IMR-90 (cell line): ENCODE results near the gene PCARE. TPM values are rescaled to one million over a fixed set of nuclear protein-coding genes. Genes with fewer than 3 reads are reported as not detected.

ENCODE experiments used
- ATAC-seq: fragments of 200-7000 bp; cut with Tn5 transposase; 2 replicates; pipeline ENCODE4 v1.9.1; 2020; ENCODE audit warnings: low read depth, mild to moderate bottlenecking, moderate library complexity
- BruUV-seq: library from RNA; stranded (reverse); fragments of 400-500 nt; replicated peaks from 2 replicates; lab custom pipeline; 2021; lab: Mats Ljungman, UMichigan
- CTCF ChIA-PET: fragments of 300-600 bp; formaldehyde crosslinking; extraction: SDS; loops from one replicate; lab custom pipeline; 2021; ENCODE audit warnings: antibody characterized with exemption; lab: Yijun Ruan, JAX
- POLR2A ChIA-PET: fragments of 300-600 bp; sonication (Branson Sonifier 250); formaldehyde crosslinking; loops from one replicate; lab custom pipeline; 2022; ENCODE audit warnings: antibody characterized with exemption; ENCODE audit not compliant: unreplicated experiment; lab: Charles Lee
- DNase-seq: peaks from one replicate; pipeline ENCODE4 v3.0.0; 2013
- H2AFZ ChIP-seq: replicated peaks from 2 replicates; pipeline ENCODE3; 2013; ENCODE audit warnings: low read length, mild to moderate bottlenecking; ENCODE audit not compliant: poor library complexity
- H2AK5ac ChIP-seq: 2 replicates; pipeline ENCODE4 v1.6.1; 2013; ENCODE audit warnings: low read depth, low read length, inconsistent platforms
- H2AK9ac ChIP-seq: replicated peaks from 2 replicates; pipeline ENCODE3; 2013; ENCODE audit warnings: mild to moderate bottlenecking, low read depth, low read length, moderate library complexity; ENCODE audit not compliant: poor library complexity
- H2BK120ac ChIP-seq: 2 replicates; pipeline ENCODE4 v1.6.1; 2013; ENCODE audit warnings: low read depth, low read length, inconsistent platforms
- H2BK15ac ChIP-seq: 3 replicates; pipeline ENCODE4 v1.6.1; 2013; ENCODE audit warnings: low read depth, low read length, inconsistent platforms
- H2BK20ac ChIP-seq: 2 replicates; pipeline ENCODE4 v1.6.1; 2013; ENCODE audit warnings: low read depth, mild to moderate bottlenecking, inconsistent platforms, low read length, moderate library complexity
- H2BK5ac ChIP-seq: 2 replicates; pipeline ENCODE4 v1.6.1; 2013; ENCODE audit warnings: mild to moderate bottlenecking, low read depth, low read length, inconsistent platforms; ENCODE audit not compliant: poor library complexity, severe bottlenecking
- H3K14ac ChIP-seq: replicated peaks from 2 replicates; pipeline ENCODE4 v1.6.1; 2013; ENCODE audit warnings: low read depth, low read length, inconsistent platforms
- H3K18ac ChIP-seq: 2 replicates; pipeline ENCODE4 v1.6.1; 2013; ENCODE audit warnings: low read depth, low read length, control low read depth
- H3K23ac ChIP-seq: 2 replicates; pipeline ENCODE4 v1.6.1; 2013; ENCODE audit warnings: low read depth, low read length, inconsistent platforms
- H3K27ac ChIP-seq: 2 replicates; pipeline ENCODE4 v1.5.1; 2013; ENCODE audit warnings: mild to moderate bottlenecking, control low read depth, low read length; ENCODE audit not compliant: insufficient read depth
- H3K27me3 ChIP-seq: 2 replicates; pipeline ENCODE4 v1.6.1; 2013; ENCODE audit warnings: low read length; ENCODE audit not compliant: control insufficient read depth, insufficient read depth
- H3K36me3 ChIP-seq: 2 replicates; pipeline ENCODE4 v1.6.1; 2013; ENCODE audit warnings: low read length, mixed read lengths; ENCODE audit not compliant: control insufficient read depth, insufficient read depth
- H3K4ac ChIP-seq: 2 replicates; pipeline ENCODE4 v1.6.1; 2013; ENCODE audit warnings: low read depth, low read length, inconsistent platforms
- H3K4me1 ChIP-seq: 2 replicates; pipeline ENCODE4 v1.6.1; 2013; ENCODE audit warnings: low read length, mixed read lengths; ENCODE audit not compliant: control insufficient read depth, insufficient read depth
- H3K4me2 ChIP-seq: 2 replicates; pipeline ENCODE4 v1.6.1; 2013; ENCODE audit warnings: low read depth, mild to moderate bottlenecking, control low read depth, low read length, moderate library complexity
- H3K4me3 ChIP-seq: 2 replicates; pipeline ENCODE4 v1.5.1; 2013; ENCODE audit warnings: low read depth, mild to moderate bottlenecking, control low read depth, low read length, moderate library complexity; ENCODE audit not compliant: insufficient read depth
- H3K56ac ChIP-seq: 2 replicates; pipeline ENCODE4 v1.6.1; 2013; ENCODE audit warnings: low read length, inconsistent platforms; ENCODE audit not compliant: insufficient read depth; ENCODE audit errors: extremely low read depth
- H3K79me1 ChIP-seq, 2 experiments: 2 replicates each; pipeline ENCODE4 v1.6.1; 2013; ENCODE audit warnings: low read length in 2 of 2, inconsistent platforms in 1 of 2, low read depth in 1 of 2
- H3K9ac ChIP-seq: 2 replicates; pipeline ENCODE4 v1.6.1; 2013; ENCODE audit warnings: low read depth, low read length, control low read depth
- H3K9me1 ChIP-seq: 2 replicates; pipeline ENCODE4 v1.6.1; 2013; ENCODE audit warnings: low read length, inconsistent platforms; ENCODE audit not compliant: insufficient read depth
- H3K9me3 ChIP-seq: 2 replicates; pipeline ENCODE4 v1.6.1; 2013; ENCODE audit warnings: low read length; ENCODE audit not compliant: control insufficient read depth, insufficient read depth
- H4K20me1 ChIP-seq: 2 replicates; pipeline ENCODE4 v1.6.1; 2013; ENCODE audit warnings: low read length, inconsistent platforms; ENCODE audit not compliant: insufficient read depth
- H4K5ac ChIP-seq: 2 replicates; pipeline ENCODE4 v1.6.1; 2013; ENCODE audit warnings: mild to moderate bottlenecking, low read depth, low read length, control low read depth
- H4K8ac ChIP-seq, 2 experiments: 2 replicates each; pipeline ENCODE4 v1.6.1; 2013; ENCODE audit warnings: low read depth in 2 of 2, low read length in 2 of 2, control low read depth in 1 of 2, inconsistent platforms in 1 of 2
- H4K91ac ChIP-seq: 2 replicates; pipeline ENCODE4 v1.6.1; 2013; ENCODE audit warnings: low read depth, low read length, inconsistent platforms; ENCODE audit not compliant: insufficient read depth
- BHLHE40 ChIP-seq: fragments of 150-350 bp; IDR thresholded peaks from 2 replicates; pipeline ENCODE4 v1.6.1; 2016; ENCODE audit warnings: mild to moderate bottlenecking, low read depth, low read length
- CEBPB ChIP-seq: IDR thresholded peaks from 2 replicates; pipeline ENCODE4 v1.6.1; 2012; ENCODE audit warnings: low read depth, low read length, improper control_type of control experiment
- ELK1 ChIP-seq: fragments of 150-350 bp; IDR thresholded peaks from 2 replicates; pipeline ENCODE4 v1.6.1; 2016; ENCODE audit warnings: low read depth, mild to moderate bottlenecking, low read length, moderate library complexity, borderline replicate concordance
- MAFK ChIP-seq: IDR thresholded peaks from 2 replicates; pipeline ENCODE4 v1.6.1; 2012; ENCODE audit warnings: low read depth, low read length, improper control_type of control experiment
- MAZ ChIP-seq: IDR thresholded peaks from 2 replicates; pipeline ENCODE4 v1.6.1; 2012; ENCODE audit warnings: low read depth, mild to moderate bottlenecking, low read length, improper control_type of control experiment, moderate library complexity, borderline replicate concordance
- WGBS, 2 experiments: methylation state at CpG; one replicate each; pipeline versions ENCODE4 v1.1.5 to v1.1.7; 2013; ENCODE audit warnings: missing lambda C conversion rate in 2 of 2; ENCODE audit not compliant: insufficient read length in 1 of 2; ENCODE audit errors: extremely low coverage in 2 of 2; 5-methylcytosine and 5-hydroxymethylcytosine counted together
- dilution Hi-C: fragments of 300-500 bp; cut with HindIII; formaldehyde crosslinking; loops from one replicate; pipeline ENCODE4 v1.14.3; 2018; ENCODE audit warnings: low sequenced_read_pairs; ENCODE audit not compliant: unreplicated experiment
- in situ Hi-C: fragments of 300-500 bp; cut with MboI; formaldehyde crosslinking; loops from 3 replicates; pipeline ENCODE4 v1.14.3; 2019; ENCODE audit warnings: low sequenced_read_pairs, inconsistent platforms, mixed read lengths
- intact Hi-C: fragments of 100-400 bp; cut with micrococcal nuclease; formaldehyde crosslinking; loops from 2 replicates; pipeline ENCODE4 v1.10.0; 2022
- polyA plus RNA-seq, 3 experiments: library from polyadenylated mRNA; depleted of rRNA; stranded (reverse); fragments of >200 nt; gene quantifications; 2 replicates each; pipeline ENCODE4 v1.2.3, GENCODE V29; 2012; ENCODE audit warnings: low replicate concordance in 1 of 3
- total RNA-seq: library from RNA; depleted of rRNA; stranded (reverse); fragments of >200 nt; gene quantifications from 2 replicates; pipeline ENCODE4 v1.2.3, GENCODE V29; 2012
- TF ChIP-seq, protein P1 (sequence below): fragments of 150-350 bp; IDR thresholded peaks from 2 replicates; pipeline ENCODE4 v1.6.1; 2017; ENCODE audit warnings: mild to moderate bottlenecking, antibody characterized with exemption, low read length, low read depth

Gene PCARE
- total and polyA plus RNA-seq, 2 of the 4 experiments (the other 2 are of a cell fraction), result not detected

DNA sequence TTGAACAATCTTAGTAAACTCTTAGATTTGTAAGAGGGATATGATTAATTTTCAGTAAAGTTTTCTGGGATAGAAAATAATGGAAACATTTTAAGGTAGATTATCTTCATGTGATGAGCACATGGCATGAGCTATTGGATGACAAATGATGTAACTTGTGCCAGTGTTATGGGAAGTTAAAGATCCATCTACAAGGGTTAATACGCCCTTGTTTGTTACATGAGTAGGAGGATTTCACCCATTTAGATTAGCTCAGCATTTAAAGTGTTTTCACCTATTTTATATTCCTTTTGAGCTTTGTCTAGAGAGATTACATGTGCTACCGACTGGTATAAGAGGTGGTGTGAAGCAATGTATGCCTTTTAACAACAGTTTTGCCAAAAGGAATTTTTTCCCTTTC is 46.5 kb upstream of the PCARE start:
- Histone ChIP-seq H3K4me1 (peaks cover 15% of the 10 kb centered on the region), H3K9me3 (peaks cover 7% of the 10 kb centered on the region), H3K18ac (no peak overlapping the region), H3K4me3 (no peak overlapping the region), H2BK5ac (no peak overlapping the region), H2BK15ac (no peak overlapping the region), H3K56ac (no peak overlapping the region), H2AFZ (no peak overlapping the region), H3K27ac (no peak overlapping the region), H3K36me3 (peaks cover 9% of the 10 kb centered on the region), H2AK9ac (no peak overlapping the region), H2BK120ac (no peak overlapping the region), H3K27me3 (no peaks in the 10 kb centered on the region), H3K23ac (peak overlapping the region; percentile 10; the same call in 1 of the 2 replicates), H3K14ac (no peak overlapping the region), H3K4me2 (no peak overlapping the region), H4K8ac (peak overlapping the region in 1 of 2 experiments; percentile 29; a peak in 1 of 4 replicates), H3K9ac (no peak overlapping the region), H3K4ac (no peak overlapping the region), H4K5ac (peak overlapping the region; percentile 27; the same call in 1 of the 2 replicates), H2AK5ac (no peak overlapping the region), H4K91ac (no peak overlapping the region), H4K20me1 (no peaks in the 10 kb centered on the region), H3K79me1 (peaks cover 11 to 52% of the 10 kb centered on the region in 2 experiments), H3K9me1 (peaks cover 4% of the 10 kb centered on the region; the same call in 1 of the 2 replicates), H2BK20ac (no peak overlapping the region)
- intact Hi-C loops, result no loop called here
- ATAC-seq (no peak), DNase-seq (no peak)
- no CpG with 5 or more reads among the region's 2 CpGs for WGBS, 2 experiments
- TF ChIP-seq MAFK (peak; percentile 34; the same call in 1 of the 2 replicates), MAZ (no peak), ELK1 (no peak), CEBPB (no peak), BHLHE40 (no peak)
- TF ChIP-seq, protein P1, sequence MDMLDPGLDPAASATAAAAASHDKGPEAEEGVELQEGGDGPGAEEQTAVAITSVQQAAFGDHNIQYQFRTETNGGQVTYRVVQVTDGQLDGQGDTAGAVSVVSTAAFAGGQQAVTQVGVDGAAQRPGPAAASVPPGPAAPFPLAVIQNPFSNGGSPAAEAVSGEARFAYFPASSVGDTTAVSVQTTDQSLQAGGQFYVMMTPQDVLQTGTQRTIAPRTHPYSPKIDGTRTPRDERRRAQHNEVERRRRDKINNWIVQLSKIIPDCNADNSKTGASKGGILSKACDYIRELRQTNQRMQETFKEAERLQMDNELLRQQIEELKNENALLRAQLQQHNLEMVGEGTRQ, result no peak
- in situ Hi-C loops, result no loop called here
- POLR2A ChIA-PET, result no interaction called here
- BruUV-seq, result no TSS peak
- CTCF ChIA-PET, result interaction anchor here (0.7 kb wide), 1 partner anchor 106 kb away, joined by 3 read pairs; no protein-coding TSS in a partner anchor
- dilution Hi-C loops, result no loop called here
